Measurements from ENCODE around the gene SCNN1A. TPM values are rescaled to one million over a fixed set of nuclear protein-coding genes. Genes with fewer than 3 reads are reported as not detected.

SCNN1A gene
- total RNA-seq, 1 experiment from 2014 or later, result 111 TPM

- H3K23me2 ChIP-seq (ENCODE audit: insufficient read length, low read depth, low read length, poor library complexity, severe bottlenecking), result peaks cover 4% of the 10 kb centered on the region
- TF ChIP-seq CTCF (conservative IDR thresholded peaks at IDR 0.05), result no peak
- H3K18ac ChIP-seq (ENCODE audit: insufficient read length, low read depth, low read length), result no peak overlapping the region
- no peak overlapping the region for H2BK15ac ChIP-seq (ENCODE audit: low read depth, low read length)
- peaks cover 16 to 20% of the 10 kb centered on the region in 2 experiments for H3K4me1 Mint-ChIP-seq
- H3K4me2 ChIP-seq (ENCODE audit: insufficient read depth, insufficient read length, low read length), result peak overlapping the region; percentile 46
- peak overlapping the region; percentile 39 to 60; a peak in 4 of 5 replicates for H3K4me3 Mint-ChIP-seq
- no peak for DNase-seq
- H2BK20ac ChIP-seq (ENCODE audit: low read depth, low read length, poor library complexity, severe bottlenecking), result no peak overlapping the region
- no peak overlapping the region; the same call in 1 of the 2 replicates for H3K14ac ChIP-seq (ENCODE audit: insufficient read depth, low read length)
- H3K4me1 ChIP-seq (ENCODE audit: insufficient read depth, low read length), result no peaks in the 10 kb centered on the region; the same call in 1 of the 2 replicates
- WGBS (ENCODE audit: extremely low coverage, insufficient read length, low lambda C conversion rate), result no CpG with 5 or more reads among the region's 15 CpGs
- peaks cover 24 to 61% (median 60%) of the 10 kb centered on the region in 3 experiments for H3K36me3 Mint-ChIP-seq (ENCODE audit: insufficient read depth in 1 of 3, low read depth in 3 of 3)
- no peaks in the 10 kb centered on the region for H3K27me3 ChIP-seq (ENCODE audit: insufficient read depth, low read length)
- no peaks in the 10 kb centered on the region; a peak in 1 of 5 replicates for H3K9me3 Mint-ChIP-seq
- H2BK12ac ChIP-seq (ENCODE audit: insufficient read length, low read depth, low read length), result no peak overlapping the region
- no peak overlapping the region for H2AFZ ChIP-seq (ENCODE audit: low read length)
- no peak overlapping the region for H4K91ac ChIP-seq (ENCODE audit: insufficient read length, low read depth, low read length)
- H2BK120ac ChIP-seq (ENCODE audit: low read depth, low read length, poor library complexity, severe bottlenecking), result no peak overlapping the region
- peaks cover 5% of the 10 kb centered on the region; the same call in 1 of the 2 replicates for H3K79me2 ChIP-seq (ENCODE audit: insufficient read depth, low read length)
- H3T11ph ChIP-seq (ENCODE audit: low read length), result no peak overlapping the region
- no peaks in the 10 kb centered on the region for H3K9me3 ChIP-seq (ENCODE audit: control insufficient read depth, low read depth, low read length)
- no peak overlapping the region for H4K5ac ChIP-seq (ENCODE audit: insufficient read length, low read depth, low read length)
- no peak overlapping the region for H3K4ac ChIP-seq (ENCODE audit: low read depth, low read length)
- H3K9ac ChIP-seq (ENCODE audit: extremely low read depth, insufficient read length, low read length), result no peak overlapping the region
- peak overlapping the region in 1 of 3 experiments; percentile 80; a peak in 1 of 7 replicates for H3K27ac Mint-ChIP-seq
- H3K56ac ChIP-seq (ENCODE audit: insufficient read length, low read depth, low read length), result no peak overlapping the region
- no peak overlapping the region for H2BK5ac ChIP-seq (ENCODE audit: insufficient read length, low read length)
- H4K20me1 ChIP-seq (ENCODE audit: control insufficient read depth, insufficient read depth, insufficient read length), result no peaks in the 10 kb centered on the region
- no peak overlapping the region for H3K27ac ChIP-seq (ENCODE audit: insufficient read length, low read depth, low read length)
- H3K79me1 ChIP-seq (ENCODE audit: insufficient read depth, low read depth, low read length, poor library complexity, severe bottlenecking), result peaks cover 2% of the 10 kb centered on the region
- H3K23ac ChIP-seq (ENCODE audit: insufficient read length, low read depth, low read length), result no peak overlapping the region
- H4K8ac ChIP-seq (replicated peaks; ENCODE audit: insufficient read length, low read depth, low read length), result no peak overlapping the region
- no peak overlapping the region for H2AK5ac ChIP-seq (ENCODE audit: insufficient read length, low read length)
- no peaks in the 10 kb centered on the region for H3K27me3 Mint-ChIP-seq (ENCODE audit: low read depth)
These were observed 11.4 kb downstream of the SCNN1A start for GRCh38 chr12:6364044-6364374.

All from H9 (cell line).